OCI-LY7 (cell line): ENCODE measurements around the gene RASGRP2. TPM values are rescaled to one million over a fixed set of nuclear protein-coding genes. Genes with fewer than 3 reads are reported as not detected.

Experiments
- BruUV-seq: library from RNA; stranded (reverse); fragments of 400-500 nt; replicated peaks from 2 replicates; lab custom pipeline; 2021; lab: Mats Ljungman, UMichigan
- CTCF ChIA-PET: fragments of 300-600 bp; sonication (Branson Sonifier 250); formaldehyde crosslinking; loops from one replicate; lab custom pipeline; 2022; ENCODE audit warnings: antibody characterized with exemption; ENCODE audit not compliant: unreplicated experiment; lab: Charles Lee
- POLR2A ChIA-PET: fragments of 300-600 bp; sonication (Branson Sonifier 250); formaldehyde crosslinking; loops from one replicate; lab custom pipeline; 2022; ENCODE audit warnings: antibody characterized with exemption; lab: Charles Lee
- DNase-seq: peaks from one replicate; pipeline ENCODE4 v3.0.0-alpha.2; 2015; ENCODE audit warnings: low spot score
- H2AFZ ChIP-seq: fragments of 200-600 bp; sonication (generic), shearing (Covaris generic); 2 replicates; pipeline ENCODE4 v1.6.1; 2014; ENCODE audit warnings: mild to moderate bottlenecking, antibody characterized with exemption, low read length, moderate library complexity
- H3K27ac ChIP-seq: fragments of 200-600 bp; sonication (generic); 2 replicates; pipeline ENCODE4 v1.5.1; 2014; ENCODE audit warnings: mixed run types, low read depth, mild to moderate bottlenecking, moderate library complexity, low read length, inconsistent platforms; ENCODE audit not compliant: poor library complexity, severe bottlenecking
- H3K36me3 ChIP-seq: fragments of 200-600 bp; sonication (generic); 2 replicates; pipeline ENCODE4 v1.6.1; 2014; ENCODE audit warnings: mild to moderate bottlenecking, antibody characterized with exemption, low read length, moderate library complexity, mixed read lengths; ENCODE audit not compliant: insufficient read depth
- H3K4me1 ChIP-seq: fragments of 200-600 bp; sonication (generic); 2 replicates; pipeline ENCODE4 v1.5.1; 2014; ENCODE audit warnings: mild to moderate bottlenecking, low read length; ENCODE audit not compliant: insufficient read depth, poor library complexity, severe bottlenecking
- H3K4me2 ChIP-seq: fragments of 200-600 bp; sonication (generic); 2 replicates; pipeline ENCODE4 v1.6.1; 2014; ENCODE audit warnings: mild to moderate bottlenecking, low read length
- H3K4me3 ChIP-seq: fragments of 200-600 bp; sonication (generic); 2 replicates; pipeline ENCODE4 v1.5.1; 2014; ENCODE audit warnings: mild to moderate bottlenecking, low read depth, low read length; ENCODE audit not compliant: poor library complexity, severe bottlenecking
- H3K79me2 ChIP-seq: fragments of 200-600 bp; sonication (generic); 2 replicates; pipeline ENCODE4 v1.6.1; 2016; ENCODE audit warnings: low read depth, mild to moderate bottlenecking, low read length, moderate library complexity, mixed read lengths; ENCODE audit not compliant: insufficient read depth
- H3K9me2 ChIP-seq: fragments of 200-600 bp; sonication (generic); 2 replicates; pipeline ENCODE4 v1.6.1; 2016; ENCODE audit warnings: mild to moderate bottlenecking, low read length, mixed read lengths; ENCODE audit not compliant: insufficient read depth
- H3K9me3 ChIP-seq: fragments of 200-600 bp; sonication (generic); 2 replicates; pipeline ENCODE4 v1.6.1; 2014; ENCODE audit warnings: mild to moderate bottlenecking, mixed run types, low read length, mixed read lengths
- H4K20me1 ChIP-seq: fragments of 200-600 bp; sonication (generic); 2 replicates; pipeline ENCODE4 v1.6.1; 2014; ENCODE audit warnings: mild to moderate bottlenecking, antibody characterized with exemption, low read length, moderate library complexity, mixed read lengths; ENCODE audit not compliant: insufficient read depth
- EZH2phosphoT487 ChIP-seq: fragments of 200-600 bp; sonication (generic); IDR thresholded peaks from 2 replicates; pipeline ENCODE4 v1.6.1; 2018; ENCODE audit warnings: low read depth, borderline replicate concordance, mild to moderate bottlenecking, mixed run types, antibody characterized with exemption, low read length, moderate library complexity, mixed read lengths
- intact Hi-C: fragments of 100-400 bp; cut with micrococcal nuclease; formaldehyde crosslinking; loops from one replicate; pipeline ENCODE4 v1.10.0; 2022; ENCODE audit not compliant: unreplicated experiment
- total RNA-seq, 2 experiments: library from RNA; depleted of rRNA in 1 of 2; stranded (reverse); fragments of >200 nt in 1 of 2; shearing (Covaris generic) in 1 of 2; gene quantifications; 2 replicates each; pipeline ENCODE4 v1.2.3, GENCODE V29; 2014 to 2022
- TF ChIP-seq, protein P1 (sequence below): fragments of 200-600 bp; sonication (generic); conservative IDR thresholded peaks from 2 replicates; pipeline ENCODE4 v1.5.1; 2014; ENCODE audit warnings: mild to moderate bottlenecking, antibody characterized with exemption, low read length, moderate library complexity, mixed read lengths

RASGRP2 gene
- total RNA-seq, 2 experiments from 2014 or later = 127 to 195 TPM

DNA sequence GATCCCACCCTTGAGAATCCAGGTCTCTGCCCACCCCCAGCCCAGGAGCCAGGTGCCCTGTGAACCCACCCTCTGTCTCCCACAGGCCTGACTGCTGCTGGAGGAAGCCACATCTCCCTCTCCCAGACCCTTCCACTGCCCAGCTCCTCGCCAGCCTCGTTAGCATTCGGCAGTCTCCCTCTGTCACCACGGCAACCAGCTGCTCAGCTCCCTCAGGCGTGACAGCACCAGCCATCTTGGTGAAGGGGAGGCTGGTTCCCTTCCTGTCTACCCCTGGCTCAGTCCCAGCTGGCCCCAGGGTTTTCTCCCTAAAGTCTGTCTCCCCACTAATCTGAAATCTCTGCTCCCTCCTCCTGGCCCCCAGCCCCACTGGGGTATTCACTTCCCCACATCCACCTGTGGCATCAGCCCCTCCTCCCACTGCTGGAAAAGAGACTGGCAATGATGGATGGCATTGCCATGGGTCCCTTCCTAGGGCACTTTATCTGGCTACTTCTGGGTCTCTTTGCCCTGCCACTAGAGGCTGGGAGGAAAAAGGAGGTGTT lies 49.0 kb downstream of the RASGRP2 start:
- CTCF ChIA-PET = interaction anchor here (0.8 kb wide), 1 partner anchor 10 kb away, joined by 5 read pairs; no protein-coding TSS in a partner anchor
- H3K9me3 ChIP-seq = no peaks in the 10 kb centered on the region
- H3K9me2 ChIP-seq = no peaks in the 10 kb centered on the region
- peak overlapping the region; percentile 41 for H3K27ac ChIP-seq
- POLR2A ChIA-PET = interaction anchor here (0.6 to 1.0 kb wide), 3 partner anchors 9 to 84 kb away, joined by 3 read pairs; partner anchors contain the start of gene SF1
- peak; percentile 84 for DNase-seq
- peaks cover 29% of the 10 kb centered on the region for H3K4me1 ChIP-seq
- peak overlapping the region; percentile 85 for H2AFZ ChIP-seq
- BruUV-seq = no TSS peak
- H4K20me1 ChIP-seq = no peaks in the 10 kb centered on the region
- peak overlapping the region; percentile 32 for H3K4me3 ChIP-seq
- intact Hi-C loops = no loop called here
- H3K79me2 ChIP-seq = no peaks in the 10 kb centered on the region
- TF ChIP-seq EZH2phosphoT487 = no peak
- TF ChIP-seq, protein P1, sequence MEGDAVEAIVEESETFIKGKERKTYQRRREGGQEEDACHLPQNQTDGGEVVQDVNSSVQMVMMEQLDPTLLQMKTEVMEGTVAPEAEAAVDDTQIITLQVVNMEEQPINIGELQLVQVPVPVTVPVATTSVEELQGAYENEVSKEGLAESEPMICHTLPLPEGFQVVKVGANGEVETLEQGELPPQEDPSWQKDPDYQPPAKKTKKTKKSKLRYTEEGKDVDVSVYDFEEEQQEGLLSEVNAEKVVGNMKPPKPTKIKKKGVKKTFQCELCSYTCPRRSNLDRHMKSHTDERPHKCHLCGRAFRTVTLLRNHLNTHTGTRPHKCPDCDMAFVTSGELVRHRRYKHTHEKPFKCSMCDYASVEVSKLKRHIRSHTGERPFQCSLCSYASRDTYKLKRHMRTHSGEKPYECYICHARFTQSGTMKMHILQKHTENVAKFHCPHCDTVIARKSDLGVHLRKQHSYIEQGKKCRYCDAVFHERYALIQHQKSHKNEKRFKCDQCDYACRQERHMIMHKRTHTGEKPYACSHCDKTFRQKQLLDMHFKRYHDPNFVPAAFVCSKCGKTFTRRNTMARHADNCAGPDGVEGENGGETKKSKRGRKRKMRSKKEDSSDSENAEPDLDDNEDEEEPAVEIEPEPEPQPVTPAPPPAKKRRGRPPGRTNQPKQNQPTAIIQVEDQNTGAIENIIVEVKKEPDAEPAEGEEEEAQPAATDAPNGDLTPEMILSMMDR = no peak
- no peaks in the 10 kb centered on the region for H3K36me3 ChIP-seq
- H3K4me2 ChIP-seq = peak overlapping the region; percentile 69

DNA sequence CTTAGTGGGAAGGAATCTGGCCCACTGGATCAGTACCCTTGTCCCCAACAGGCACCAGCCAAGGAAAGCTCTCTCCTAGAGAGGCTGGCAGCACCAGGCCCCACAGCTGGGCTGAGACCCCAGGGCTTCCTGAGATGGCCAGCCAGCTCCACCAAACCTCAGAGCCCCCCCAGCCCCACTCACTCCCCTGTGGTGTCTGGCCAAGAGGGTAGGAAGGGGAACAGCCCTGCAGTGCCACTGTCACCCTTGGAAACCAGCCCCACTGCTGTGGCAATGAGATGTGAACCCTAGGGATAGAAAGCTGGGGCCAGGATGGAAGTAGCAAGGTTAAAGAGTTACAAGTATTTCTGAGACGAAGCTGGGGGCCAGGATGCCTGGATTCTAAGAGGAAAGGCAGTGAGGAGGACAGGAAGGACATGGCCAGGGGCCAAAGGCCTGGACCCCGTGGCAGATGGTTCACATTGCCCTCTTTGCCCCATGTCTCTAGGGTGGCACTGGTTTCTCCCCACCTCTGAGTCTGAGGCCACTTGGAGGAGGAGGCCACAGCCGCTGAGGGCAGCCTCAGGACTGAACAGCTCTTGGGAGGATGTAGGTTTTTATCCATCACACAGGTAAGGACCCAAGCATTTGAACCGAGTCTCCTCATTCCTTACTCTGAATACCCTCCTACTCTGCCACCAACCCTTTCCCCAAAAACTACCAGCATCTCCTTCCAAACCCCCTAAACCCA lies 49.8 kb downstream of the RASGRP2 start:
- BruUV-seq = no TSS peak
- no peak overlapping the region for H3K27ac ChIP-seq
- H3K9me2 ChIP-seq = no peaks in the 10 kb centered on the region
- no peaks in the 10 kb centered on the region for H4K20me1 ChIP-seq
- peak overlapping the region; percentile 32 for H3K4me3 ChIP-seq
- intact Hi-C loops = no loop called here
- TF ChIP-seq, protein P1 = no peak
- TF ChIP-seq EZH2phosphoT487 = no peak
- no peaks in the 10 kb centered on the region for H3K9me3 ChIP-seq
- POLR2A ChIA-PET = interaction anchor here (0.6 to 1.0 kb wide), 4 partner anchors 15 to 109 kb away, joined by 3 read pairs; partner anchors contain the start of gene SF1
- no peak for DNase-seq
- peak overlapping the region; percentile 85; the same call in 1 of the 2 replicates for H2AFZ ChIP-seq
- CTCF ChIA-PET = interaction anchor here (0.8 kb wide), 1 partner anchor 11 kb away, joined by 5 read pairs; no protein-coding TSS in a partner anchor
- H3K4me1 ChIP-seq = peaks cover 34% of the 10 kb centered on the region
- no peaks in the 10 kb centered on the region for H3K36me3 ChIP-seq
- no peaks in the 10 kb centered on the region for H3K79me2 ChIP-seq
- H3K4me2 ChIP-seq = peak overlapping the region; percentile 69
